Stimulated activated naive CD8-positive, alpha-beta T cell treated with anti-CD3 and anti-CD28 coated beads, Interleukin-15, Interleukin-2, amounts not matched to agents 100 ng/mL and 50 ng/mL, for 24 hours (primary cell): ENCODE data around the gene ACSF2.
A peak's percentile ranks its signal among the peaks of the same experiment; 100 is the strongest.

Experiments
- H3K27ac Mint-ChIP-seq: one replicate; pipeline ENCODE4 v1.8.0; 2021; ENCODE audit warnings: mild to moderate bottlenecking, mixed read lengths
- H3K27me3 Mint-ChIP-seq: one replicate; pipeline ENCODE4 v1.8.0; 2021; ENCODE audit warnings: mixed read lengths
- H3K36me3 Mint-ChIP-seq: one replicate; pipeline ENCODE4 v1.8.0; 2021; ENCODE audit warnings: low read depth, mixed read lengths
- H3K4me1 Mint-ChIP-seq: one replicate; pipeline ENCODE4 v1.8.0; 2021; ENCODE audit warnings: low read depth, mixed read lengths
- H3K4me3 Mint-ChIP-seq: one replicate; pipeline ENCODE4 v1.8.0; 2021; ENCODE audit warnings: mild to moderate bottlenecking, mixed read lengths
- H3K9me3 Mint-ChIP-seq: one replicate; pipeline ENCODE4 v1.8.0; 2021; ENCODE audit warnings: mixed read lengths

The ACSF2 gene

GRCh38 chr17:50480142-50480764 lies 54.2 kb downstream of the ACSF2 start:
- Mint-ChIP-seq H3K27me3 (peaks cover 4% of the 10 kb centered on the region), H3K36me3 (peaks cover 9% of the 10 kb centered on the region), H3K27ac (peak overlapping the region; percentile 84), H3K9me3 (no peaks in the 10 kb centered on the region), H3K4me3 (peak overlapping the region; percentile 91), H3K4me1 (peaks cover 30% of the 10 kb centered on the region)

GRCh38 chr17:50480854-50481490 lies 55.0 kb downstream of the ACSF2 start:
- Mint-ChIP-seq H3K4me3 (no peak overlapping the region), H3K4me1 (peaks cover 30% of the 10 kb centered on the region), H3K9me3 (no peaks in the 10 kb centered on the region), H3K27ac (no peak overlapping the region), H3K27me3 (peaks cover 4% of the 10 kb centered on the region), H3K36me3 (peaks cover 15% of the 10 kb centered on the region)

- no peaks in the 10 kb centered on the region for H3K9me3 Mint-ChIP-seq
- H3K27me3 Mint-ChIP-seq: no peaks in the 10 kb centered on the region
- peaks cover 30% of the 10 kb centered on the region for H3K4me1 Mint-ChIP-seq
- H3K36me3 Mint-ChIP-seq: peaks cover 17% of the 10 kb centered on the region
- no peak overlapping the region for H3K4me3 Mint-ChIP-seq
- H3K27ac Mint-ChIP-seq: no peak overlapping the region
These were observed 55.6 kb downstream of the ACSF2 start for GRCh38 chr17:50481648-50482047.

- Mint-ChIP-seq H3K4me1 (peaks cover 30% of the 10 kb centered on the region), H3K27ac (no peak overlapping the region), H3K9me3 (no peaks in the 10 kb centered on the region), H3K36me3 (peaks cover 17% of the 10 kb centered on the region), H3K27me3 (no peaks in the 10 kb centered on the region), H3K4me3 (no peak overlapping the region)
These were observed 56.1 kb downstream of the ACSF2 start for GRCh38 chr17:50482110-50482509.

GRCh38 chr17:50482516-50482915 lies 56.5 kb downstream of the ACSF2 start:
- no peaks in the 10 kb centered on the region for H3K9me3 Mint-ChIP-seq
- H3K27me3 Mint-ChIP-seq: no peaks in the 10 kb centered on the region
- H3K36me3 Mint-ChIP-seq: peaks cover 17% of the 10 kb centered on the region
- H3K4me3 Mint-ChIP-seq: no peak overlapping the region
- H3K4me1 Mint-ChIP-seq: peaks cover 34% of the 10 kb centered on the region
- H3K27ac Mint-ChIP-seq: peak overlapping the region; percentile 45

GRCh38 chr17:50483266-50483665 lies 57.2 kb downstream of the ACSF2 start:
- H3K4me1 Mint-ChIP-seq: peaks cover 30% of the 10 kb centered on the region
- peaks cover 17% of the 10 kb centered on the region for H3K36me3 Mint-ChIP-seq
- no peaks in the 10 kb centered on the region for H3K9me3 Mint-ChIP-seq
- no peaks in the 10 kb centered on the region for H3K27me3 Mint-ChIP-seq
- H3K4me3 Mint-ChIP-seq: no peak overlapping the region
- H3K27ac Mint-ChIP-seq: no peak overlapping the region

- Mint-ChIP-seq H3K36me3 (peaks cover 17% of the 10 kb centered on the region), H3K27ac (no peak overlapping the region), H3K27me3 (no peaks in the 10 kb centered on the region)
These were observed 58.6 kb downstream of the ACSF2 start for GRCh38 chr17:50484386-50485155.

GRCh38 chr17:50487213-50488096 lies 61.4 kb downstream of the ACSF2 start:
- peaks cover 8% of the 10 kb centered on the region for H3K4me1 Mint-ChIP-seq
- no peaks in the 10 kb centered on the region for H3K9me3 Mint-ChIP-seq
- H3K4me3 Mint-ChIP-seq: no peak overlapping the region
- no peaks in the 10 kb centered on the region for H3K27me3 Mint-ChIP-seq
- peaks cover 12% of the 10 kb centered on the region for H3K36me3 Mint-ChIP-seq
- H3K27ac Mint-ChIP-seq: no peak overlapping the region

More at GRCh38 chr17:50484386-50485155, 58.6 kb downstream of the ACSF2 start:
- H3K4me1 Mint-ChIP-seq: peaks cover 23% of the 10 kb centered on the region
- no peak overlapping the region for H3K4me3 Mint-ChIP-seq
- H3K9me3 Mint-ChIP-seq: no peaks in the 10 kb centered on the region

GRCh38 chr17:50488880-50489279 lies 62.9 kb downstream of the ACSF2 start:
- H3K27me3 Mint-ChIP-seq: no peaks in the 10 kb centered on the region
- no peak overlapping the region for H3K27ac Mint-ChIP-seq
- H3K4me1 Mint-ChIP-seq: peaks cover 4% of the 10 kb centered on the region
- H3K9me3 Mint-ChIP-seq: no peaks in the 10 kb centered on the region
- H3K4me3 Mint-ChIP-seq: no peak overlapping the region
- peaks cover 12% of the 10 kb centered on the region for H3K36me3 Mint-ChIP-seq

- no peak overlapping the region for H3K4me3 Mint-ChIP-seq
- H3K4me1 Mint-ChIP-seq: peaks cover 4% of the 10 kb centered on the region
- no peaks in the 10 kb centered on the region for H3K9me3 Mint-ChIP-seq
- no peak overlapping the region for H3K27ac Mint-ChIP-seq
- H3K27me3 Mint-ChIP-seq: no peaks in the 10 kb centered on the region
- no peaks in the 10 kb centered on the region for H3K36me3 Mint-ChIP-seq
These were observed 65.5 kb downstream of the ACSF2 start for GRCh38 chr17:50491505-50491904.

- Mint-ChIP-seq H3K4me3 (no peak overlapping the region), H3K27me3 (no peaks in the 10 kb centered on the region), H3K36me3 (no peaks in the 10 kb centered on the region), H3K9me3 (no peaks in the 10 kb centered on the region), H3K27ac (no peak overlapping the region), H3K4me1 (peaks cover 4% of the 10 kb centered on the region)
These were observed 66.2 kb downstream of the ACSF2 start for GRCh38 chr17:50492214-50492613.

GRCh38 chr17:50493744-50494143 lies 67.7 kb downstream of the ACSF2 start:
- no peak overlapping the region for H3K4me3 Mint-ChIP-seq
- H3K9me3 Mint-ChIP-seq: no peaks in the 10 kb centered on the region
- no peak overlapping the region for H3K27ac Mint-ChIP-seq
- no peaks in the 10 kb centered on the region for H3K27me3 Mint-ChIP-seq
- no peaks in the 10 kb centered on the region for H3K4me1 Mint-ChIP-seq
- H3K36me3 Mint-ChIP-seq: no peaks in the 10 kb centered on the region

- Mint-ChIP-seq H3K27me3 (no peaks in the 10 kb centered on the region), H3K9me3 (no peaks in the 10 kb centered on the region), H3K27ac (no peak overlapping the region), H3K4me3 (no peak overlapping the region), H3K4me1 (no peaks in the 10 kb centered on the region), H3K36me3 (no peaks in the 10 kb centered on the region)
These were observed 69.3 kb downstream of the ACSF2 start for GRCh38 chr17:50495217-50495823.

GRCh38 chr17:50495918-50496317 lies 69.9 kb downstream of the ACSF2 start:
- Mint-ChIP-seq H3K4me1 (no peaks in the 10 kb centered on the region), H3K4me3 (no peak overlapping the region), H3K36me3 (no peaks in the 10 kb centered on the region), H3K27me3 (no peaks in the 10 kb centered on the region), H3K27ac (no peak overlapping the region), H3K9me3 (no peaks in the 10 kb centered on the region)
